HG02981 (cell line): ENCODE data around the gene NEUROD6.

Source experiments
- ATAC-seq: cut with Tn5 transposase; IDR thresholded peaks from one replicate; pipeline ENCODE4 v1.9.1; 2021; ENCODE audit warnings: mild to moderate bottlenecking, moderate library complexity; ENCODE audit not compliant: unreplicated experiment

NEUROD6 gene

GRCh38 chr7:31340603-31341002, at the start of gene NEUROD6:
TSS of gene NEUROD6 (minus strand) at chr7:31340726. CDS start at chr7:31339268, 1,458 bp downstream.
- no peak for ATAC-seq

- ATAC-seq: no peak
These were observed 43.9 kb upstream of the NEUROD6 start for GRCh38 chr7:31384466-31384865.

- no peak for ATAC-seq
These were observed 42.2 kb upstream of the NEUROD6 start for GRCh38 chr7:31382722-31383121.

- ATAC-seq: peak; percentile 85
These were observed 33.1 kb upstream of the NEUROD6 start for GRCh38 chr7:31373337-31374289.

GRCh38 chr7:31372231-31372959, 31.9 kb upstream of the NEUROD6 start:
- ATAC-seq: no peak

GRCh38 chr7:31371621-31372020, 31.1 kb upstream of the NEUROD6 start:
- ATAC-seq: no peak

- ATAC-seq: no peak
These were observed 30.1 kb upstream of the NEUROD6 start for GRCh38 chr7:31370609-31371008.

- ATAC-seq: no peak
These were observed 28.1 kb upstream of the NEUROD6 start for GRCh38 chr7:31368620-31369019.

- no peak for ATAC-seq
These were observed 23.0 kb upstream of the NEUROD6 start for GRCh38 chr7:31363496-31363895.

- no peak for ATAC-seq
These were observed 22.5 kb upstream of the NEUROD6 start for GRCh38 chr7:31363051-31363450.

GRCh38 chr7:31362401-31362800, 21.9 kb upstream of the NEUROD6 start:
- ATAC-seq: no peak

- no peak for ATAC-seq
These were observed 17.9 kb upstream of the NEUROD6 start for GRCh38 chr7:31358467-31358866.

GRCh38 chr7:31345421-31345820, 4.9 kb upstream of the NEUROD6 start:
- ATAC-seq: no peak

GRCh38 chr7:31343516-31344305, 3.2 kb upstream of the NEUROD6 start:
- no peak for ATAC-seq

GRCh38 chr7:31341141-31341540, 615 bp upstream of the NEUROD6 start:
- ATAC-seq: no peak

- no peak for ATAC-seq
These were observed 475 bp downstream of the NEUROD6 start for GRCh38 chr7:31340051-31340450.

- ATAC-seq: no peak
These were observed 1.8 kb downstream of the NEUROD6 start for GRCh38 chr7:31338706-31339105.

- ATAC-seq: no peak
These were observed 3.4 kb downstream of the NEUROD6 start for GRCh38 chr7:31337002-31337565.

- ATAC-seq: no peak
These were observed 4.1 kb downstream of the NEUROD6 start for GRCh38 chr7:31336202-31337001.

GRCh38 chr7:31335884-31336201, 4.7 kb downstream of the NEUROD6 start:
- no peak for ATAC-seq
